ENCODE data around the gene PGBD5. TPM values are rescaled to one million over a fixed set of nuclear protein-coding genes. Genes with fewer than 3 reads are reported as not detected.
"Not testable (repeated sequence)": the region's sequence is repeated elsewhere in the genome, so short reads cannot be mapped to it uniquely, and the experiment has no call there.

PGBD5 gene
- total and polyA plus RNA-seq, 2 donors (not counting 1 experiment from before 2014, with no cell fraction given), result 0.10 to 0.17 TPM

DNA sequence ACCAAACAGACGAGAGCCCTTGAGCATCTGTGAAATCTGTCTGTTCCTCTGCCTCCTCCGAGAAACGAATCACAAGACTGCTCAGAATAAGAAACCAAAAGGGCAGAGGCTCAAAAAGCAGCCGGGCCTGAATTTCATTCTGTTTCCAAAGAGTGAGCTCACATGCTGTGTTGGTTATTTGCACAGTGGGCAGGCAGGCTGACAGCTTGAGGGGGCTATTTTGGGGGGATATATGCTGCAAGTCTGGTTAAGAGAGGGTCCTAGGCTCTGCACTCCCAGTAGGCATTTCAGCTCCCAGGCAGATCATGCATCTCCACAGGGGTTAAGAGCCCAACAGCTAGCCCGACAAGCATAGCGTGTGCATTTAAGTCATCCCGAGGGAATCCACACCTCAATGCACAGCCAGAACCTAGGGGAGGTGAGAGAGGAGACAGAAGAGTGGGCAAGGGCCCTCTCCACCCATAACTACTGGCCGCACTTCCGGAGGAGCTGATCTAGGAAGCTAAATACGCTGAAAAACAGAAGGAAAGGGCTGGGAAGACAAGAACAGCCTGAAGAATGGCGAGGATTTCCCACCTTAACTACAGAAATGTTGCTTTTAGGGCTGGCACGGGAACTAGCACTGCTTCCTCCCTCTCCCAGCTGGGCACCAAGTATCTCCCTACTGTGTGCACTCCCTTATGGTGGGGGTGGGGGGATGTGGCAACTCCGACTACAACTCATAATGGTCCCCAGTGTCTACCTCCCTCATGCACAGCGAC, 3.7 kb downstream of the PGBD5 start:
- Histone ChIP-seq H3K4me3 (replicated peaks in 1 of 4; ENCODE audit: control extremely low read depth in 1 of 4, insufficient read depth in 1 of 4, low read depth in 3 of 4, low read length in 4 of 4) (no peak overlapping the region), H3K4me2 (ENCODE audit: extremely low read depth, insufficient read depth, low read length) (no peak overlapping the region), H3K4me1 (ENCODE audit: control insufficient read depth, extremely low read depth, insufficient read depth, low read length) (no peaks in the 10 kb centered on the region), H2AFZ (ENCODE audit: low read length) (no peak overlapping the region), H3K27me3 (ENCODE audit: control insufficient read depth, insufficient read depth, low read length) (peaks cover 16% of the 10 kb centered on the region), H3K9ac (ENCODE audit: insufficient read depth, low read length) (no peak overlapping the region), H3K27ac (ENCODE audit: insufficient read depth, low read length) (no peak overlapping the region), H3K79me2 (ENCODE audit: control insufficient read depth, insufficient read depth, low read length) (no peaks in the 10 kb centered on the region), H4K20me1 (ENCODE audit: control insufficient read depth, extremely low read depth, insufficient read depth, low read length) (no peaks in the 10 kb centered on the region), H3K36me3 (ENCODE audit: control insufficient read depth, insufficient read depth, low read length) (no peaks in the 10 kb centered on the region), H3K9me3 (ENCODE audit: control insufficient read depth, insufficient read depth, low read depth, low read length) (no peaks in the 10 kb centered on the region)
- TF ChIP-seq CTCF (conservative IDR thresholded peaks at IDR 0.05 in 1 of 2, IDR thresholded peaks at IDR 0.05 in 1 of 2; ENCODE audit: low read depth in 1 of 2, low read length in 2 of 2) (no peak), EZH2 (IDR thresholded peaks at IDR 0.05; ENCODE audit: low read length, missing control alignments) (no peak)
- DNase-seq (ENCODE audit: low read depth in 2 of 2), result no peak

GRCh38 chr1:230421481-230421880, 4.7 kb downstream of the PGBD5 start:
- H3K27me3 ChIP-seq (ENCODE audit: control insufficient read depth, insufficient read depth, low read length), result peaks cover 16% of the 10 kb centered on the region
- H3K36me3 ChIP-seq (ENCODE audit: control insufficient read depth, insufficient read depth, low read length), result no peaks in the 10 kb centered on the region
- no peaks in the 10 kb centered on the region for H3K79me2 ChIP-seq (ENCODE audit: control insufficient read depth, insufficient read depth, low read length)
- no peaks in the 10 kb centered on the region for H3K9me3 ChIP-seq (ENCODE audit: control insufficient read depth, insufficient read depth, low read depth, low read length)
- no peak overlapping the region for H3K27ac ChIP-seq (ENCODE audit: insufficient read depth, low read length)
- H3K4me1 ChIP-seq (ENCODE audit: control insufficient read depth, extremely low read depth, insufficient read depth, low read length), result no peaks in the 10 kb centered on the region
- no peak overlapping the region for H3K4me3 ChIP-seq (replicated peaks in 1 of 4; ENCODE audit: control extremely low read depth in 1 of 4, insufficient read depth in 1 of 4, low read depth in 3 of 4, low read length in 4 of 4)
- H3K9ac ChIP-seq (ENCODE audit: insufficient read depth, low read length), result no peak overlapping the region
- no peak overlapping the region for H3K4me2 ChIP-seq (ENCODE audit: extremely low read depth, insufficient read depth, low read length)
- H4K20me1 ChIP-seq (ENCODE audit: control insufficient read depth, extremely low read depth, insufficient read depth, low read length), result no peaks in the 10 kb centered on the region
- no peak overlapping the region for H2AFZ ChIP-seq (ENCODE audit: low read length)
- DNase-seq (ENCODE audit: low read depth in 2 of 2), result no peak
- TF ChIP-seq CTCF (conservative IDR thresholded peaks at IDR 0.05 in 1 of 2, IDR thresholded peaks at IDR 0.05 in 1 of 2; ENCODE audit: low read depth in 1 of 2, low read length in 2 of 2), result no peak
- TF ChIP-seq EZH2 (IDR thresholded peaks at IDR 0.05; ENCODE audit: low read length, missing control alignments), result no peak

DNA sequence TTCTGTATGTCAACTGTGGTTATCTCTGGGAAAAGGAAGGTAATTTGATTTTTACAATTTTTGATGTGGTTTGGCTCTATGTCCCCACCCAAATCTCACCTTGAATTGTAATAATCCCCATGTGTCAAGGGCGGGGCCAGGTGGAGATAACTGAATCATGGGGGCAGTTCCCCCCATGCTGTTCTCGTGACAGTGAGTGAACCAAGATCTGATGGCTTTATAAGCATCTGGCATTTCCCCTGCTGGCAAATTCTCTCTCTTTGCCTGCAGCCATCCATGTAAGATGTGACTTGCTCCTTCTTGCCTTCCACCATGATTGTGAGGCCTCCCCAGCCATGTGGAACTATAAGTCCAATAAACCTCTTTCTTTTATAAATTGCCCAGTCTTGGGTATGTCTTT, 5.8 kb downstream of the PGBD5 start:
- H3K79me2 ChIP-seq (ENCODE audit: control insufficient read depth, insufficient read depth, low read length), result not testable (repeated sequence)

More for the DNA sequence above, 5.8 kb downstream of the PGBD5 start:
- H3K9me3 ChIP-seq (ENCODE audit: control insufficient read depth, insufficient read depth, low read depth, low read length); H2AFZ ChIP-seq (ENCODE audit: low read length); H4K20me1 ChIP-seq (ENCODE audit: control insufficient read depth, extremely low read depth, insufficient read depth, low read length); H3K4me3 ChIP-seq (replicated peaks in 1 of 4; ENCODE audit: control extremely low read depth in 1 of 4, insufficient read depth in 1 of 4, low read depth in 3 of 4, low read length in 4 of 4); H3K4me2 ChIP-seq (ENCODE audit: extremely low read depth, insufficient read depth, low read length); H3K36me3 ChIP-seq (ENCODE audit: control insufficient read depth, insufficient read depth, low read length); DNase-seq (ENCODE audit: low read depth in 2 of 2); H3K27ac ChIP-seq (ENCODE audit: insufficient read depth, low read length); H3K9ac ChIP-seq (ENCODE audit: insufficient read depth, low read length); H3K4me1 ChIP-seq (ENCODE audit: control insufficient read depth, extremely low read depth, insufficient read depth, low read length): not testable (repeated sequence)
- H3K27me3 ChIP-seq (ENCODE audit: control insufficient read depth, insufficient read depth, low read length), result peaks cover 16% of the 10 kb centered on the region

Measured in fibroblast of lung (primary cell).